HEK293 (cell line): Measurements from ENCODE around the gene JAML.

Experiments used
- CTCF ChIA-PET: fragments of 350-600 bp; formaldehyde crosslinking; extraction: SDS; loops from one replicate; lab custom pipeline; 2021; ENCODE audit warnings: antibody characterized with exemption; lab: Yijun Ruan, JAX
- POLR2A ChIA-PET: fragments of 300-600 bp; formaldehyde crosslinking; extraction: SDS; loops from one replicate; lab custom pipeline; 2020; ENCODE audit warnings: antibody characterized with exemption, inconsistent platforms; lab: Yijun Ruan, JAX
- H3K27ac ChIP-seq: fragments of 200-500 bp; sonication (Bioruptor generic); 2 replicates; pipeline ENCODE4 v1.5.1; 2014; ENCODE audit warnings: low read depth, low read length, control low read depth, inconsistent platforms; ENCODE audit errors: extremely low read depth
- H3K36me3 ChIP-seq, 2 experiments: fragments of 200-500 bp in 1 of 2; sonication (Bioruptor generic) in 1 of 2; 1 replicate in 1 of 2; 2 replicates in 1 of 2; pipeline ENCODE4 v1.5.1; 2014 to 2017; ENCODE audit warnings: inconsistent platforms in 2 of 2, low read length in 2 of 2; ENCODE audit not compliant: control insufficient read depth in 2 of 2, insufficient read depth in 1 of 2
- H3K4me1 ChIP-seq: fragments of 200-500 bp; sonication (Bioruptor generic); 2 replicates; pipeline ENCODE4 v1.5.1; 2014; ENCODE audit warnings: mild to moderate bottlenecking, low read length, inconsistent platforms; ENCODE audit not compliant: control insufficient read depth, insufficient read depth
- H3K4me3 ChIP-seq: 2 replicates; pipeline ENCODE4 v1.5.1; 2011; ENCODE audit warnings: low read depth, mild to moderate bottlenecking, control low read depth, low read length, moderate library complexity
- H3K9me3 ChIP-seq: fragments of 200-500 bp; sonication (Bioruptor generic); 2 replicates; pipeline ENCODE4 v1.5.1; 2014; ENCODE audit warnings: low read depth, low read length, inconsistent platforms; ENCODE audit not compliant: control insufficient read depth, insufficient read depth
- MZF1 ChIP-seq: fragments of 450-650 bp; formaldehyde crosslinking; IDR thresholded peaks from 2 replicates; pipeline ENCODE4 v1.5.1; 2017; ENCODE audit warnings: missing biosample characterization, missing genetic modification characterization, borderline replicate concordance
- PATZ1 ChIP-seq: fragments of 450-650 bp; formaldehyde crosslinking; IDR thresholded peaks from 2 replicates; pipeline ENCODE4 v1.5.1; 2016; ENCODE audit warnings: missing biosample characterization, missing genetic modification characterization
- RBAK ChIP-seq: fragments of 450-650 bp; formaldehyde crosslinking; IDR thresholded peaks from 2 replicates; pipeline ENCODE4 v1.5.1; 2016; ENCODE audit warnings: missing biosample characterization, missing genetic modification characterization
- ZBTB20 ChIP-seq: fragments of 450-650 bp; formaldehyde crosslinking; IDR thresholded peaks from 2 replicates; pipeline ENCODE4 v1.5.1; 2016; ENCODE audit warnings: missing biosample characterization, missing genetic modification characterization
- ZBTB6 ChIP-seq: fragments of 450-650 bp; formaldehyde crosslinking; IDR thresholded peaks from 2 replicates; pipeline ENCODE4 v1.5.1; 2017; ENCODE audit warnings: missing biosample characterization, missing genetic modification characterization
- ZFP37 ChIP-seq: fragments of 450-650 bp; formaldehyde crosslinking; IDR thresholded peaks from 2 replicates; pipeline ENCODE4 v1.5.1; 2016; ENCODE audit warnings: missing biosample characterization, missing genetic modification characterization
- ZIC2 ChIP-seq: fragments of 450-650 bp; formaldehyde crosslinking; IDR thresholded peaks from 2 replicates; pipeline ENCODE4 v1.5.1; 2016; ENCODE audit warnings: missing biosample characterization, missing genetic modification characterization
- ZNF16 ChIP-seq: fragments of 450-650 bp; formaldehyde crosslinking; IDR thresholded peaks from 2 replicates; pipeline ENCODE4 v1.5.1; 2016; ENCODE audit warnings: low read depth, missing biosample characterization, missing genetic modification characterization
- ZNF521 ChIP-seq: fragments of 450-650 bp; formaldehyde crosslinking; IDR thresholded peaks from 2 replicates; pipeline ENCODE4 v1.5.1; 2017; ENCODE audit warnings: missing biosample characterization, mild to moderate bottlenecking, missing genetic modification characterization
- ZNF558 ChIP-seq: fragments of 450-650 bp; formaldehyde crosslinking; IDR thresholded peaks from 2 replicates; pipeline ENCODE4 v1.5.1; 2016; ENCODE audit warnings: missing biosample characterization, missing genetic modification characterization
- ZNF626 ChIP-seq: fragments of 450-650 bp; sonication (Bioruptor Pico); formaldehyde crosslinking; IDR thresholded peaks from 2 replicates; pipeline ENCODE4 v1.5.1; 2018; ENCODE audit warnings: missing biosample characterization, missing genetic modification characterization, inconsistent platforms
- ZNF76 ChIP-seq: fragments of 450-650 bp; formaldehyde crosslinking; IDR thresholded peaks from 2 replicates; pipeline ENCODE4; 2016; ENCODE audit warnings: low read depth, missing biosample characterization, missing genetic modification characterization, borderline replicate concordance
- ZNF830 ChIP-seq: fragments of 450-650 bp; IDR thresholded peaks from 2 replicates; pipeline ENCODE4 v1.5.0; 2018; ENCODE audit warnings: missing biosample characterization, missing genetic modification characterization, low read depth, mild to moderate bottlenecking, moderate library complexity
- ZSCAN4 ChIP-seq: fragments of 450-650 bp; formaldehyde crosslinking; IDR thresholded peaks from 2 replicates; pipeline ENCODE4 v1.5.1; 2017; ENCODE audit warnings: missing biosample characterization, missing genetic modification characterization
- TF ChIP-seq, protein P1 (sequence below): fragments of 450-650 bp; formaldehyde crosslinking; IDR thresholded peaks from 2 replicates; pipeline ENCODE4 v1.5.1; 2016; ENCODE audit warnings: missing biosample characterization, missing genetic modification characterization
- TF ChIP-seq, protein P2 (sequence below): fragments of 450-650 bp; formaldehyde crosslinking; IDR thresholded peaks from 2 replicates; pipeline ENCODE4 v1.5.1; 2016; ENCODE audit warnings: missing biosample characterization, missing genetic modification characterization, borderline replicate concordance
- TF ChIP-seq, protein P3 (sequence below): fragments of 450-650 bp; formaldehyde crosslinking; IDR thresholded peaks from 2 replicates; pipeline ENCODE4 v1.5.1; 2016; ENCODE audit warnings: missing biosample characterization, missing genetic modification characterization

JAML gene

GRCh38 chr11:118239509-118240205 is 14.8 kb upstream of the JAML start:
- ChIA-PET POLR2A (interaction anchor here (1.4 kb wide), 1 partner anchor 12 kb away, joined by 5 read pairs; the partner anchor contains the start of gene MPZL3), CTCF (interaction anchor here (0.6 to 1.2 kb wide), 3 partner anchors 20 to 1137 kb away, joined by 3 to 4 read pairs (median 3); no protein-coding TSS in a partner anchor)
- Histone ChIP-seq H3K4me3 (no peak overlapping the region), H3K27ac (no peak overlapping the region), H3K9me3 (no peaks in the 10 kb centered on the region), H3K36me3 (no peaks in the 10 kb centered on the region), H3K4me1 (no peaks in the 10 kb centered on the region)
- no peak for TF ChIP-seq ZNF830 (tag by site-specific recombination)
- TF ChIP-seq ZNF76 (tag by site-specific recombination) = no peak
- no peak for TF ChIP-seq RBAK (tag by site-specific recombination)
- no peak for TF ChIP-seq ZNF16
- no peak for TF ChIP-seq ZNF558
- no peak for TF ChIP-seq ZBTB6 (tag by site-specific recombination)
- TF ChIP-seq, protein P1, sequence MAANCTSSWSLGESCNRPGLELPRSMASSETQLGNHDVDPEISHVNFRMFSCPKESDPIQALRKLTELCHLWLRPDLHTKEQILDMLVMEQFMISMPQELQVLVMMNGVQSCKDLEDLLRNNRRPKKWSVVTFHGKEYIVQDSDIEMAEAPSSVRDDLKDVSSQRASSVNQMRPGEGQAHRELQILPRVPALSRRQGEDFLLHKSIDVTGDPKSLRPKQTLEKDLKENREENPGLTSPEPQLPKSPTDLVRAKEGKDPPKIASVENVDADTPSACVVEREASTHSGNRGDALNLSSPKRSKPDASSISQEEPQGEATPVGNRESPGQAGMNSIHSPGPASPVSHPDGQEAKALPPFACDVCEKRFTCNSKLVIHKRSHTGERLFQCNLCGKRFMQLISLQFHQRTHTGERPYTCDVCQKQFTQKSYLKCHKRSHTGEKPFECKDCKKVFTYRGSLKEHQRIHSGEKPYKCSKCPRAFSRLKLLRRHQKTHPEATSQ (tag by site-specific recombination) = no peak
- no peak for TF ChIP-seq ZIC2
- no peak for TF ChIP-seq ZFP37 (tag by site-specific recombination)
- TF ChIP-seq ZNF626 (tag by site-specific recombination) = no peak
- TF ChIP-seq, protein P2, sequence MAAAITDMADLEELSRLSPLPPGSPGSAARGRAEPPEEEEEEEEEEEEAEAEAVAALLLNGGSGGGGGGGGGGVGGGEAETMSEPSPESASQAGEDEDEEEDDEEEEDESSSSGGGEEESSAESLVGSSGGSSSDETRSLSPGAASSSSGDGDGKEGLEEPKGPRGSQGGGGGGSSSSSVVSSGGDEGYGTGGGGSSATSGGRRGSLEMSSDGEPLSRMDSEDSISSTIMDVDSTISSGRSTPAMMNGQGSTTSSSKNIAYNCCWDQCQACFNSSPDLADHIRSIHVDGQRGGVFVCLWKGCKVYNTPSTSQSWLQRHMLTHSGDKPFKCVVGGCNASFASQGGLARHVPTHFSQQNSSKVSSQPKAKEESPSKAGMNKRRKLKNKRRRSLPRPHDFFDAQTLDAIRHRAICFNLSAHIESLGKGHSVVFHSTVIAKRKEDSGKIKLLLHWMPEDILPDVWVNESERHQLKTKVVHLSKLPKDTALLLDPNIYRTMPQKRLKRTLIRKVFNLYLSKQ (tag by site-specific recombination) = no peak
- TF ChIP-seq ZNF521 (tag by site-specific recombination) = no peak
- TF ChIP-seq, protein P3, sequence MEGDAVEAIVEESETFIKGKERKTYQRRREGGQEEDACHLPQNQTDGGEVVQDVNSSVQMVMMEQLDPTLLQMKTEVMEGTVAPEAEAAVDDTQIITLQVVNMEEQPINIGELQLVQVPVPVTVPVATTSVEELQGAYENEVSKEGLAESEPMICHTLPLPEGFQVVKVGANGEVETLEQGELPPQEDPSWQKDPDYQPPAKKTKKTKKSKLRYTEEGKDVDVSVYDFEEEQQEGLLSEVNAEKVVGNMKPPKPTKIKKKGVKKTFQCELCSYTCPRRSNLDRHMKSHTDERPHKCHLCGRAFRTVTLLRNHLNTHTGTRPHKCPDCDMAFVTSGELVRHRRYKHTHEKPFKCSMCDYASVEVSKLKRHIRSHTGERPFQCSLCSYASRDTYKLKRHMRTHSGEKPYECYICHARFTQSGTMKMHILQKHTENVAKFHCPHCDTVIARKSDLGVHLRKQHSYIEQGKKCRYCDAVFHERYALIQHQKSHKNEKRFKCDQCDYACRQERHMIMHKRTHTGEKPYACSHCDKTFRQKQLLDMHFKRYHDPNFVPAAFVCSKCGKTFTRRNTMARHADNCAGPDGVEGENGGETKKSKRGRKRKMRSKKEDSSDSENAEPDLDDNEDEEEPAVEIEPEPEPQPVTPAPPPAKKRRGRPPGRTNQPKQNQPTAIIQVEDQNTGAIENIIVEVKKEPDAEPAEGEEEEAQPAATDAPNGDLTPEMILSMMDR (tag by site-specific recombination) = no peak
- no peak for TF ChIP-seq PATZ1 (tag by site-specific recombination)
- no peak for TF ChIP-seq MZF1 (tag by site-specific recombination)
- no peak for TF ChIP-seq ZBTB20 (tag by site-specific recombination)
- TF ChIP-seq ZSCAN4 (tag by site-specific recombination) = no peak
